ENCODE results near the gene AGTPBP1.
A peak's percentile ranks its signal among the peaks of the same experiment; 100 is the strongest.

The AGTPBP1 gene

GRCh38 chr9:85630676-85631075 is 111.1 kb downstream of the AGTPBP1 start:
- TF ChIP-seq MAX (IDR thresholded peaks at IDR 0.05) (no peak), EP300 (IDR thresholded peaks at IDR 0.05; ENCODE audit: borderline replicate concordance) (no peak), NFIC (IDR thresholded peaks at IDR 0.05) (no peak), USF1 (IDR thresholded peaks at IDR 0.05) (no peak), RAD21 (IDR thresholded peaks at IDR 0.05; ENCODE audit: low read depth) (no peak)

GRCh38 chr9:85617141-85617670 is 124.5 kb downstream of the AGTPBP1 start:
- TF ChIP-seq CREB1 (IDR thresholded peaks at IDR 0.05; ENCODE audit: low read depth) (no peak), EP300 (IDR thresholded peaks at IDR 0.05; ENCODE audit: borderline replicate concordance) (no peak), RAD21 (IDR thresholded peaks at IDR 0.05; ENCODE audit: low read depth) (no peak), CEBPB (IDR thresholded peaks at IDR 0.05) (no peak)

- TF ChIP-seq USF1 (IDR thresholded peaks at IDR 0.05) (no peak), TAF1 (IDR thresholded peaks at IDR 0.05; ENCODE audit: low read depth) (no peak), FOXM1 (IDR thresholded peaks at IDR 0.05; ENCODE audit: borderline replicate concordance, low read depth) (no peak)
Observed at GRCh38 chr9:85615792-85616191, 126.0 kb downstream of the AGTPBP1 start.

GRCh38 chr9:85610074-85610860 is 131.5 kb downstream of the AGTPBP1 start:
- peak; percentile 74 for TF ChIP-seq RAD21 (IDR thresholded peaks at IDR 0.05; ENCODE audit: low read depth)
- TF ChIP-seq ZBTB7A (IDR thresholded peaks at IDR 0.05; ENCODE audit: low read depth), result no peak
- no peak for TF ChIP-seq MAX (IDR thresholded peaks at IDR 0.05)

GRCh38 chr9:85605905-85606304 is 135.8 kb downstream of the AGTPBP1 start:
- TF ChIP-seq ZBTB7A (IDR thresholded peaks at IDR 0.05; ENCODE audit: low read depth), result no peak
- TF ChIP-seq FOXM1 (IDR thresholded peaks at IDR 0.05; ENCODE audit: borderline replicate concordance, low read depth), result no peak
- no peak for TF ChIP-seq EGR1 (IDR thresholded peaks at IDR 0.05)
- no peak for TF ChIP-seq USF1 (IDR thresholded peaks at IDR 0.05)
- no peak for TF ChIP-seq REST (IDR thresholded peaks at IDR 0.05; ENCODE audit: low read depth)
- TF ChIP-seq MAX (IDR thresholded peaks at IDR 0.05), result no peak
- TF ChIP-seq CREB1 (IDR thresholded peaks at IDR 0.05; ENCODE audit: low read depth), result no peak
- no peak for TF ChIP-seq RAD21 (IDR thresholded peaks at IDR 0.05; ENCODE audit: low read depth)
- TF ChIP-seq TCF12 (IDR thresholded peaks at IDR 0.05; ENCODE audit: low read depth), result no peak
- no peak for TF ChIP-seq EP300 (IDR thresholded peaks at IDR 0.05; ENCODE audit: borderline replicate concordance)
- TF ChIP-seq TAF1 (IDR thresholded peaks at IDR 0.05; ENCODE audit: low read depth), result no peak
- TF ChIP-seq YY1 (IDR thresholded peaks at IDR 0.05; ENCODE audit: low read depth), result no peak
- no peak for TF ChIP-seq TEAD4 (IDR thresholded peaks at IDR 0.05)
- TF ChIP-seq CEBPB (IDR thresholded peaks at IDR 0.05), result no peak

- TF ChIP-seq TAF1 (IDR thresholded peaks at IDR 0.05; ENCODE audit: low read depth), result no peak
- TF ChIP-seq TEAD4 (IDR thresholded peaks at IDR 0.05), result no peak
- TF ChIP-seq YY1 (IDR thresholded peaks at IDR 0.05; ENCODE audit: low read depth), result no peak
- no peak for TF ChIP-seq RAD21 (IDR thresholded peaks at IDR 0.05; ENCODE audit: low read depth)
- TF ChIP-seq CREB1 (IDR thresholded peaks at IDR 0.05; ENCODE audit: low read depth), result no peak
- TF ChIP-seq ZBTB7A (IDR thresholded peaks at IDR 0.05; ENCODE audit: low read depth), result no peak
- TF ChIP-seq FOXM1 (IDR thresholded peaks at IDR 0.05; ENCODE audit: borderline replicate concordance, low read depth), result no peak
- no peak for TF ChIP-seq NFIC (IDR thresholded peaks at IDR 0.05)
- no peak for TF ChIP-seq EP300 (IDR thresholded peaks at IDR 0.05; ENCODE audit: borderline replicate concordance)
- TF ChIP-seq REST (IDR thresholded peaks at IDR 0.05; ENCODE audit: low read depth), result no peak
- TF ChIP-seq EGR1 (IDR thresholded peaks at IDR 0.05), result no peak
- TF ChIP-seq TCF12 (IDR thresholded peaks at IDR 0.05; ENCODE audit: low read depth), result no peak
- TF ChIP-seq CEBPB (IDR thresholded peaks at IDR 0.05), result no peak
Observed at GRCh38 chr9:85603936-85604335, 137.8 kb downstream of the AGTPBP1 start.

Data from Ishikawa (cell line).